H9 (cell line): ENCODE data around the gene MRPL44. TPM values are rescaled to one million over a fixed set of nuclear protein-coding genes. Genes with fewer than 3 reads are reported as not detected.
A peak's percentile ranks its signal among the peaks of the same experiment; 100 is the strongest.

Experiments used
- DNase-seq: peaks from one replicate; pipeline ENCODE4 v3.0.0-alpha.2; 2017
- H2AFZ ChIP-seq: one replicate; pipeline ENCODE4 v1.6.1; 2013; ENCODE audit warnings: mild to moderate bottlenecking, low read length, control low read depth, moderate library complexity
- H2AK5ac ChIP-seq: 2 replicates; pipeline ENCODE4 v1.6.1; 2013; ENCODE audit warnings: low read length, control low read depth, mixed read lengths; ENCODE audit not compliant: insufficient read length
- H2BK120ac ChIP-seq: one replicate; pipeline ENCODE4 v1.6.1; 2013; ENCODE audit warnings: low read depth, mild to moderate bottlenecking, low read length, control low read depth, inconsistent platforms; ENCODE audit not compliant: poor library complexity, severe bottlenecking
- H2BK12ac ChIP-seq: 2 replicates; pipeline ENCODE4 v1.6.1; 2013; ENCODE audit warnings: low read length, control low read depth, mixed read lengths, low read depth; ENCODE audit not compliant: insufficient read length
- H2BK15ac ChIP-seq: 2 replicates; pipeline ENCODE4 v1.6.1; 2013; ENCODE audit warnings: low read depth, low read length, control low read depth
- H2BK20ac ChIP-seq: one replicate; pipeline ENCODE4 v1.6.1; 2013; ENCODE audit warnings: low read depth, mild to moderate bottlenecking, low read length, control low read depth, inconsistent platforms; ENCODE audit not compliant: poor library complexity, severe bottlenecking
- H2BK5ac ChIP-seq: 2 replicates; pipeline ENCODE4 v1.6.1; 2013; ENCODE audit warnings: low read length, control low read depth, mixed read lengths; ENCODE audit not compliant: insufficient read length
- H3K14ac ChIP-seq: 2 replicates; pipeline ENCODE4 v1.6.1; 2013; ENCODE audit warnings: low read length, control low read depth; ENCODE audit not compliant: insufficient read depth
- H3K18ac ChIP-seq: 2 replicates; pipeline ENCODE4 v1.6.1; 2013; ENCODE audit warnings: low read depth, mild to moderate bottlenecking, mixed read lengths, low read length, control low read depth; ENCODE audit not compliant: insufficient read length
- H3K23ac ChIP-seq: 2 replicates; pipeline ENCODE4 v1.6.1; 2013; ENCODE audit warnings: low read length, control low read depth, mixed read lengths, low read depth; ENCODE audit not compliant: insufficient read length
- H3K23me2 ChIP-seq: 2 replicates; pipeline ENCODE4 v1.6.1; 2013; ENCODE audit warnings: low read depth, mild to moderate bottlenecking, mixed read lengths, low read length, control low read depth; ENCODE audit not compliant: insufficient read length, poor library complexity, severe bottlenecking
- H3K27ac ChIP-seq: 2 replicates; pipeline ENCODE4 v1.5.1; 2013; ENCODE audit warnings: low read length, control low read depth, mixed read lengths, low read depth; ENCODE audit not compliant: insufficient read length
- H3K27me3 ChIP-seq: 2 replicates; pipeline ENCODE4 v1.6.1; 2013; ENCODE audit warnings: low read length, control low read depth, inconsistent platforms; ENCODE audit not compliant: insufficient read depth
- H3K4ac ChIP-seq: 2 replicates; pipeline ENCODE4 v1.6.1; 2013; ENCODE audit warnings: low read depth, mild to moderate bottlenecking, control low read depth, inconsistent platforms, low read length, moderate library complexity
- H3K4me1 ChIP-seq: 2 replicates; pipeline ENCODE4 v1.6.1; 2013; ENCODE audit warnings: low read length, control low read depth, inconsistent platforms; ENCODE audit not compliant: insufficient read depth
- H3K4me2 ChIP-seq: 2 replicates; pipeline ENCODE4 v1.6.1; 2013; ENCODE audit warnings: low read length, control low read depth, mixed read lengths; ENCODE audit not compliant: insufficient read length, insufficient read depth
- H3K56ac ChIP-seq: 2 replicates; pipeline ENCODE4 v1.6.1; 2013; ENCODE audit warnings: low read depth, mild to moderate bottlenecking, mixed read lengths, low read length, control low read depth; ENCODE audit not compliant: insufficient read length
- H3K79me1 ChIP-seq: 2 replicates; pipeline ENCODE4 v1.6.1; 2013; ENCODE audit warnings: low read depth, mild to moderate bottlenecking, moderate library complexity, low read length, control low read depth, inconsistent platforms; ENCODE audit not compliant: insufficient read depth, poor library complexity, severe bottlenecking
- H3K79me2 ChIP-seq: 2 replicates; pipeline ENCODE4 v1.6.1; 2013; ENCODE audit warnings: low read length, control low read depth, inconsistent platforms; ENCODE audit not compliant: insufficient read depth
- H3K9ac ChIP-seq: 2 replicates; pipeline ENCODE4 v1.6.1; 2013; ENCODE audit warnings: low read length, control low read depth, mixed read lengths; ENCODE audit not compliant: insufficient read length; ENCODE audit errors: extremely low read depth
- H3K9me3 ChIP-seq: one replicate; pipeline ENCODE4 v1.6.1; 2013; ENCODE audit warnings: low read depth, low read length, inconsistent platforms; ENCODE audit not compliant: control insufficient read depth
- H3T11ph ChIP-seq: one replicate; pipeline ENCODE4 v1.6.1; 2013; ENCODE audit warnings: mild to moderate bottlenecking, low read length, control low read depth, inconsistent platforms
- H4K20me1 ChIP-seq: one replicate; pipeline ENCODE4 v1.6.1; 2013; ENCODE audit not compliant: control insufficient read depth, insufficient read length, insufficient read depth
- H4K5ac ChIP-seq: 2 replicates; pipeline ENCODE4 v1.6.1; 2013; ENCODE audit warnings: low read depth, mild to moderate bottlenecking, mixed read lengths, low read length, control low read depth; ENCODE audit not compliant: insufficient read length
- H4K8ac ChIP-seq: replicated peaks from 2 replicates; pipeline ENCODE4 v1.6.1; 2013; ENCODE audit warnings: low read length, control low read depth, mixed read lengths, low read depth; ENCODE audit not compliant: insufficient read length
- H4K91ac ChIP-seq: 2 replicates; pipeline ENCODE4 v1.6.1; 2013; ENCODE audit warnings: low read depth, mild to moderate bottlenecking, moderate library complexity, mixed read lengths, low read length, control low read depth; ENCODE audit not compliant: insufficient read length
- H3K27ac Mint-ChIP-seq, 3 experiments: 2 replicates in 2 of 3; 3 replicates in 1 of 3; pipeline ENCODE4 v1.8.0; 2020 to 2021; ENCODE audit warnings: mixed read lengths in 3 of 3, mild to moderate bottlenecking in 1 of 3, moderate library complexity in 1 of 3
- H3K27me3 Mint-ChIP-seq: 2 replicates; pipeline ENCODE4 v1.8.0; 2021; ENCODE audit warnings: low read depth, mild to moderate bottlenecking, moderate library complexity, mixed read lengths
- H3K36me3 Mint-ChIP-seq, 3 experiments: 2 replicates in 2 of 3; 3 replicates in 1 of 3; pipeline ENCODE4 v1.8.0; 2020 to 2021; ENCODE audit warnings: low read depth in 3 of 3, mixed read lengths in 3 of 3; ENCODE audit not compliant: insufficient read depth in 1 of 3
- H3K4me1 Mint-ChIP-seq, 2 experiments: 2 replicates each; pipeline ENCODE4 v1.8.0; 2020; ENCODE audit warnings: mixed read lengths in 2 of 2
- H3K4me3 Mint-ChIP-seq, 2 experiments: 2 replicates in 1 of 2; 3 replicates in 1 of 2; pipeline ENCODE4 v1.8.0; 2020 to 2021; ENCODE audit warnings: mild to moderate bottlenecking in 2 of 2, mixed read lengths in 2 of 2, moderate library complexity in 1 of 2
- H3K9me3 Mint-ChIP-seq, 2 experiments: 2 replicates in 1 of 2; 3 replicates in 1 of 2; pipeline ENCODE4 v1.8.0; 2020; ENCODE audit warnings: mild to moderate bottlenecking in 2 of 2, mixed read lengths in 2 of 2, moderate library complexity in 1 of 2
- WGBS: extraction: QIAGEN DNeasy Blood & Tissue Kit; methylation state at CpG from one replicate; pipeline ENCODE4 v1.1.7; 2013; ENCODE audit warnings: missing lambda C conversion rate, low lambda C conversion rate, mixed read lengths; ENCODE audit not compliant: insufficient read length; ENCODE audit errors: extremely low coverage; 5-methylcytosine and 5-hydroxymethylcytosine counted together
- total RNA-seq: library from RNA; stranded (reverse); gene quantifications from 2 replicates; pipeline ENCODE4 v1.2.1, GENCODE V29; 2021
- TF ChIP-seq, protein P1 (sequence below): fragments of 200-600 bp; sonication (generic); conservative IDR thresholded peaks from 3 replicates; pipeline ENCODE4 v1.8.0; 2021; ENCODE audit warnings: antibody characterized with exemption, mild to moderate bottlenecking

MRPL44 gene
- total RNA-seq, 1 experiment from 2014 or later, result 46.1 TPM

DNA sequence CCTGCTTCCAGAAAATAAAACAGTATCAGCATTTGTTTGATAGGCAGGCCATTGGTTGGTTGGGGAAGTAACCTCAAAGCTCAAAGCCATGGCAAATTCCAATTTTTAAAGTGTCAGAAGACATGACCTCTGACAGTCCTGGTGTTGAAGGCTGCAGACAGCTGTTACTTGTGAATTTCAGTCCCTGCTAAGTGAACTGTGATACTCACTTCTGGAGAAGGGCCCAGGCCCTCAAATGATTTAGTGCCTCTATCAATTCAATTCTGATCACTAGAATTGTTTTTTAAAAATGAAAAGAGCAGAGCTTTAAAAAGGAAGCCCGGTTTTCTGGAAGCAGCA is 23.1 kb downstream of the MRPL44 start:
- Histone ChIP-seq H2BK5ac (no peak overlapping the region), H4K5ac (no peak overlapping the region), H3K4me2 (no peak overlapping the region), H4K20me1 (no peaks in the 10 kb centered on the region), H2BK20ac (no peak overlapping the region), H2BK15ac (no peak overlapping the region), H3K9ac (no peak overlapping the region), H3K14ac (no peak overlapping the region), H3K18ac (no peak overlapping the region), H2AFZ (no peak overlapping the region), H3K23ac (no peak overlapping the region), H2AK5ac (no peak overlapping the region), H3K27me3 (no peaks in the 10 kb centered on the region), H2BK120ac (no peak overlapping the region), H3K79me2 (no peaks in the 10 kb centered on the region), H3K4ac (no peak overlapping the region), H4K91ac (no peak overlapping the region), H3T11ph (no peak overlapping the region), H3K56ac (no peak overlapping the region), H3K4me1 (no peaks in the 10 kb centered on the region), H3K27ac (no peak overlapping the region), H3K9me3 (no peaks in the 10 kb centered on the region), H2BK12ac (no peak overlapping the region), H3K23me2 (no peaks in the 10 kb centered on the region), H4K8ac (no peak overlapping the region), H3K79me1 (no peaks in the 10 kb centered on the region)
- no CpG with 5 or more reads among the region's 1 CpG for WGBS
- no peak for DNase-seq
- H3K4me3 Mint-ChIP-seq, result no peak overlapping the region
- H3K9me3 Mint-ChIP-seq, result no peaks in the 10 kb centered on the region
- TF ChIP-seq, protein P1, sequence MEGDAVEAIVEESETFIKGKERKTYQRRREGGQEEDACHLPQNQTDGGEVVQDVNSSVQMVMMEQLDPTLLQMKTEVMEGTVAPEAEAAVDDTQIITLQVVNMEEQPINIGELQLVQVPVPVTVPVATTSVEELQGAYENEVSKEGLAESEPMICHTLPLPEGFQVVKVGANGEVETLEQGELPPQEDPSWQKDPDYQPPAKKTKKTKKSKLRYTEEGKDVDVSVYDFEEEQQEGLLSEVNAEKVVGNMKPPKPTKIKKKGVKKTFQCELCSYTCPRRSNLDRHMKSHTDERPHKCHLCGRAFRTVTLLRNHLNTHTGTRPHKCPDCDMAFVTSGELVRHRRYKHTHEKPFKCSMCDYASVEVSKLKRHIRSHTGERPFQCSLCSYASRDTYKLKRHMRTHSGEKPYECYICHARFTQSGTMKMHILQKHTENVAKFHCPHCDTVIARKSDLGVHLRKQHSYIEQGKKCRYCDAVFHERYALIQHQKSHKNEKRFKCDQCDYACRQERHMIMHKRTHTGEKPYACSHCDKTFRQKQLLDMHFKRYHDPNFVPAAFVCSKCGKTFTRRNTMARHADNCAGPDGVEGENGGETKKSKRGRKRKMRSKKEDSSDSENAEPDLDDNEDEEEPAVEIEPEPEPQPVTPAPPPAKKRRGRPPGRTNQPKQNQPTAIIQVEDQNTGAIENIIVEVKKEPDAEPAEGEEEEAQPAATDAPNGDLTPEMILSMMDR, result no peak
- H3K27me3 Mint-ChIP-seq, result no peaks in the 10 kb centered on the region; the same call in 1 of the 2 replicates
- H3K27ac Mint-ChIP-seq, result peak overlapping the region in 1 of 3 experiments; percentile 31; a peak in 1 of 7 replicates
- H3K36me3 Mint-ChIP-seq, result peaks cover 2 to 13% (median 11%) of the 10 kb centered on the region in 3 experiments
- H3K4me1 Mint-ChIP-seq, result no peaks in the 10 kb centered on the region
